Neural progenitor cell (in vitro differentiated cells): ENCODE data around the gene ST6GAL1.

ENCODE experiments used
- EZH2 ChIP-seq: fragments of 200-600 bp; sonication (generic); IDR thresholded peaks from 2 replicates; pipeline ENCODE4 v1.6.1; 2017; ENCODE audit warnings: antibody characterized with exemption, mild to moderate bottlenecking, moderate library complexity
- EZH2phosphoT487 ChIP-seq: fragments of 200-600 bp; sonication (generic); IDR thresholded peaks from 2 replicates; pipeline ENCODE4 v1.6.1; 2017; ENCODE audit warnings: antibody characterized with exemption
- TF ChIP-seq, protein P1 (sequence below): fragments of 200-600 bp; sonication (generic); IDR thresholded peaks from 2 replicates; pipeline ENCODE4 v1.5.1; 2017; ENCODE audit warnings: antibody characterized with exemption, mild to moderate bottlenecking

DNA sequence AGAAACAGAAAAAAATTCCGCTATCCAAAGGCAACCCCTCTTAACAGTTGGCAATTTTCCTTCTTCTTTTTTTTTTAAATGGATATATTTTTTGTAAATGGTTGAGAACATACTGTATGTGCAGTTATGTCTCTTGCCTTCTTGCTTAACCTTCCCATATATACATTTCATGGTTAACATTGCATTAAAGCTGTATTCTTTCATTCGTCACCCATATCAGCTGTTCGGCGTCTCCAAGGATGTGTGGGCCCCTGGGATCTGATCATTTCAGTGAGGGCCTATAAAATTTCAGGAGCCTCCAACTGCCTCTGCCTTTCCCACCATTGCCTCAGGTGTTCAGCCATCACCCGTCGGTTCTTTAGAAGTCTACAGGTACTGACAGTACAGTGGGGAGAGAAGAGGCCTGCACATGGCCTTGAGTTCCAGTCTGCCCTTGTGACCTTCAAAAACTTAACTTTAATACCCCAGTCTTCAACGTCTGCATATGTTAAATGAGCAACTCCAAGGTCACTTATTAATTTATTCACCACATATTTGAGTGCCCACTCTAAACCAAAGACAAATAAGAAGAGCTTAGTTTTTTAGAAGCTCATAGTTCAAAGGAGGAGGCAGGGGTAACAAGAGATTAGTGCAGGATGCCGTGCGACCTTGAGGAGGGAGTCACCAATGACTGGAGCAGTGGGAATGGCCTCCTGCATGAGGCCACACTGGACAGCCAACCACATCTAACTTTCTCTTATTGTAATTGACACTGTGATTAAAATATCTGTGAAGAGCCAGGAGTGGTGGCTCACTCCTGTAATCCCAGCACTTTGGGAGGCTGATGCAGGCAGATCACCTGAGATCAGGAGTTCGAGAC lies 6.9 kb downstream of the ST6GAL1 start:
- TF ChIP-seq, protein P1, sequence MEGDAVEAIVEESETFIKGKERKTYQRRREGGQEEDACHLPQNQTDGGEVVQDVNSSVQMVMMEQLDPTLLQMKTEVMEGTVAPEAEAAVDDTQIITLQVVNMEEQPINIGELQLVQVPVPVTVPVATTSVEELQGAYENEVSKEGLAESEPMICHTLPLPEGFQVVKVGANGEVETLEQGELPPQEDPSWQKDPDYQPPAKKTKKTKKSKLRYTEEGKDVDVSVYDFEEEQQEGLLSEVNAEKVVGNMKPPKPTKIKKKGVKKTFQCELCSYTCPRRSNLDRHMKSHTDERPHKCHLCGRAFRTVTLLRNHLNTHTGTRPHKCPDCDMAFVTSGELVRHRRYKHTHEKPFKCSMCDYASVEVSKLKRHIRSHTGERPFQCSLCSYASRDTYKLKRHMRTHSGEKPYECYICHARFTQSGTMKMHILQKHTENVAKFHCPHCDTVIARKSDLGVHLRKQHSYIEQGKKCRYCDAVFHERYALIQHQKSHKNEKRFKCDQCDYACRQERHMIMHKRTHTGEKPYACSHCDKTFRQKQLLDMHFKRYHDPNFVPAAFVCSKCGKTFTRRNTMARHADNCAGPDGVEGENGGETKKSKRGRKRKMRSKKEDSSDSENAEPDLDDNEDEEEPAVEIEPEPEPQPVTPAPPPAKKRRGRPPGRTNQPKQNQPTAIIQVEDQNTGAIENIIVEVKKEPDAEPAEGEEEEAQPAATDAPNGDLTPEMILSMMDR, result no peak
- TF ChIP-seq EZH2 (no peak), EZH2phosphoT487 (no peak)
